Erythroblast (primary cell): ENCODE results near the gene FAM170B.

Experiments used
- GATA1 ChIP-seq: IDR thresholded peaks from 2 replicates; pipeline ENCODE4 v1.6.1; 2011; ENCODE audit warnings: low read depth, mild to moderate bottlenecking, control low read depth, low read length, moderate library complexity
- POLR2A ChIP-seq: IDR thresholded peaks from 2 replicates; pipeline ENCODE4 v1.6.1; 2011; ENCODE audit warnings: mild to moderate bottlenecking, low read length

GRCh38 chr10:49153115-49153514 lies 19.3 kb upstream of the FAM170B start:
- no peak for TF ChIP-seq POLR2A
- TF ChIP-seq GATA1 = no peak
